Measurements from ENCODE around the gene ZNF778.

DNA sequence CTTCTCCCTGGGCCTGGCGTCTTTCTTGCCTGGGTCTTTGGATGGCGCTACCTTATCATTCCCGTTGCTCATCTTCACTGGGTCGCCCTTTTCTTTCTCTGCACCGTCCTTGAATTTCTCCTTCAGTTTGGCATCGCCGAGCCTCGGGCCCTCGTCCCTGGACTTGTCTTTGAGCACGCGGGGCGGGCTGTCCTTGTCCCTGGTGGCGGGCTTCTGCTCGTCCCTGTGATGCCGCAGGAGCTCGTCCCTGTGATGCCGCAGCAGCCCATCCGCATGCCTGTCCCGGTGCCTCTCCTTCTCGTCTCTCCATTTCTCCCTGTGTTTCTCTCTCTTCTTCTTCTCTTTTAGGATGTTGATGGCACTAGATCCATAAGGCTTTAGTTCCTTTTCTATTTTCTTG, 64.3 kb downstream of the ZNF778 start:
- TF ChIP-seq CTCF (IDR thresholded peaks at IDR 0.05) (no peak), POLR2A (IDR thresholded peaks at IDR 0.05) (no peak)
